GM18873 (cell line): ENCODE measurements around the gene TRIM36.
A peak's percentile ranks its signal among the peaks of the same experiment; 100 is the strongest.

ENCODE experiments used
- ATAC-seq: cut with Tn5 transposase; IDR thresholded peaks from one replicate; pipeline ENCODE4 v1.9.1; 2021; ENCODE audit warnings: mild to moderate bottlenecking, moderate library complexity, moderate number of reproducible peaks; ENCODE audit not compliant: unreplicated experiment, low FRiP score

TRIM36 gene

DNA sequence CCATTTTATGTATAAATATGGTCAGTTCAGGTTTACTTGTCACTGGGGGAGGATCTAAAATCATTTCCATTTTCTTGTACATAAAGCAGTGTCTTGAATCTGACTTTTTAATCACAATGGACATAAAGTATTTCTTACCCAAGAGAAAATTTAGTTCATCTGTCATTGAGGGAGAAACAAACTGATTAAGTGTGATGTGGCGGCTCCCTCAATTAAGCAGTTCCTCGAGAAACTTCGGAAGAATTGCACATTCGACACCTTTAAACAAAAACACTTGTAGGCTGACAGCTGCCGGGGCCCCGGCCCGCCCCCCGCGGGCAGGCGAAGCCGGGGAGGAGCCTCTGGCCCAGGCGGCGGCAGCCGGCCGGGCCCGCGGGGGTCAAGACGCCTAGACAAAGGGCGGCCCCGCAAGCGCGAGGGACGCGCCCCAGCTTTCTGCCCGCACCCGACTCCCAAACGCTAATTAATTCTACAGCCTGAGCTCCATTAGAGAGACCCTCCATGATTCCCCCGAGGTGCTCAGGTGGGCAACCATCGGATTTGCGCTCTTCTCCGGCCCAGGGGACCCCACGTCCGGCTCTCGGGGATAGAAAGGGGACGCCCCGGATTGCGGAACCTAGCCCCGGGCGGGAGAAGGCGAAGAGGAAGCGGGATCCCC is 750 bp downstream of the TRIM36 start:
- no peak for ATAC-seq

DNA sequence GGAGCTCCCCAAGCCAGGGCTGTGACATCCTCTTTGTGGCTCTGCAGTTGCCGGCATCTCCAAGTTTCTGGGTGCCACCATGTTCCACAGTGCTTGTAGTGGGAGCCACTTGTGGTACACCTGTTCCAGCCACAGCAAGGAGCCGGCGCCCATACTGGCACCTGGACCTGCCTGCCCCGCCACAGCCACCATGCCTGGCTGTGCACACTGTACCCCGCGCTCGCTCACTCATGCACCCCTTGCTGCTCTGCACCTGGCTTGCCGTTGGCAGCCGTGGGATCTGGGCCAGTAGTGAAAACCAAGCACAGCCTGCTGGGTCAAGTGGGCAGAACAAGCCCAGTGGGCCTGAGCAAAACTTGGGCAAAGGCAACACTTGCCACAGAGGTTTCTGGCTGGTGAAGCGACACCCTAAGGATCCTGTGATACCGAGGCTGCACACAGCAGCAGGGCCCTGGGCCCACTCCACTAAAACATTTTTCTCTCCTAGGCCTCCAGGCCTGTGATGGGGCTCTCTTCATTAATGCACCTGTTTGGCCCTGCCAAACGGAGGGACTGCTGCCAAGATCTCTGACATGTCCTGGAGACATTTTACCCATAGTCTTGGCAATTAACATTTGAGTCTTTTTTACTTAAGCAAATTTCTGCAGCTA is 2.8 kb downstream of the TRIM36 start:
- ATAC-seq: no peak

DNA sequence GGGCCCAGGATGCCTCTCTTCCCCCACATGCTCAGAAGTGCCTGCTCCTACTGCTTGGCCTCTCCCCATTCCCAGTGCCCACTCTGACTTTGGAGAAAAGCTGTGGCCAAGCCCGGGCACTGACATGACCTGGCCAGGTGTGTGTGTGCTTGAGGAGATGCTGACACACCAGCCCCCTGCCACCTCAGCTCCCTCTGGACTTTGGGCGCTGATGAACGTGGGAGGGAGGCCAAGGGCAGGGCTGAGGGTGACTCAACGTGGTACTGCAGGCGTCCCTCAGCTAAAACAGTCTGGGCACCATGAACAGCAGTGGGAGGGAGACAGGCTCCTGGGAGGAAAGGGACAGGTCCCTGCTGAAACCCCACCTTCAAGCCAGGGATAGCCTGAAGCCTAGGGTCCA is 3.9 kb downstream of the TRIM36 start:
- ATAC-seq: no peak

DNA sequence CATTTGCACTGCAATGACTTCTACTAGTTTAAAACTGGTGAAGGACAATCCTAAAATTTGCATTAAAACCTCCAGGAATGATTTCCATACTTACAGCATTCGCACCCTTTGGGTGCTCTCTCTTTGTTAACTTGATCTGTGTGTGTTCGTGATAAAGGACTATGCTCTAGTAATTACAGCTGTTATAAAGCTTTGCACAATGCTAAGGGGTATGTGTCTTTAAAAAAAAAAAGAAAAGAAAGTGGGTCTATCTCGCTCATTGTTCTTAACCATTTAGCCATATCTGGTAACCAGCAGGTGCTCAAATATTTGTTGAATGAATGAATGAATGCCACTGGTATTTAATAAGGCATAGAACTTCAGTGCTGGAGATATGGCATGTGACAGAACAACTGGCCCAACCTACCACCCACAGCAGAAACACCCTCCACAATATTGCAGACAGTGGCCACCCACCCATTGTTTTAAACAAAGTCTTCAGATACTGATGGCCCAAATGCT is 8.7 kb downstream of the TRIM36 start:
- no peak for ATAC-seq

DNA sequence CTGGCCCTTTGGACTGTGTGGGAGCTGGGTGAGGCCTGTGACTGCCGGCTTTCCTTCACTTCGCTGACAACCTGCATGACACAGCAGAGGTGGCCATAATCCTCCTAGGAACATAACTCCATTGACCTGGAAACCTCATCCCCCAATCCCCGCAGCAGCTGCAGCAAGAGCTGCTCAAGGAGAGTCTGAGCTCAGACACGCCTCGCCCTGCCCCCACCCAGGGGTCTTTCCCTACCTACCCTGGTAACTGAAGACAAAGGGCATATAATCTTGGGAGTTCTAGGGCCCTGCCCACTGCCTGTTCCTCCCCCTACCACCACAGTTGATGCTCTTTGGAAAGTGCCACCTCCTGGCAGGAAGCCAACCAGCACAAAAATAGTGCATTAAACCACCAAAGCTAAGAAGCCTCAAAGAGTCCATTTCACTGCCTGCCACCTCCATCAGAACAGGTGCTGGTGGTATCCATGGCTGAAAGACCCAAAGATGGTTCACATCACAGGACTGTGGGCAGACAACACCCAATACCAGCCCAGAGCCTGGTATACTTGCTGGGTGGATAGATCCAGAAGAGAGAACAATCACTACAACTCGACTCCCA is 18.4 kb downstream of the TRIM36 start:
- ATAC-seq: no peak

- ATAC-seq: no peak
These were observed 19.2 kb downstream of the TRIM36 start for GRCh38 chr5:115150512-115150911.

GRCh38 chr5:115147052-115147451 is 22.7 kb downstream of the TRIM36 start:
- ATAC-seq: no peak

- ATAC-seq: no peak
These were observed 33.4 kb downstream of the TRIM36 start for GRCh38 chr5:115136294-115136693.

GRCh38 chr5:115132465-115132864 is 37.2 kb downstream of the TRIM36 start:
- ATAC-seq: no peak

- ATAC-seq: no peak
These were observed 43.4 kb downstream of the TRIM36 start for GRCh38 chr5:115126303-115126702.

- no peak for ATAC-seq
These were observed 45.0 kb downstream of the TRIM36 start for GRCh38 chr5:115124741-115125140.

- ATAC-seq: no peak
These were observed 53.7 kb downstream of the TRIM36 start for GRCh38 chr5:115116001-115116400.

DNA sequence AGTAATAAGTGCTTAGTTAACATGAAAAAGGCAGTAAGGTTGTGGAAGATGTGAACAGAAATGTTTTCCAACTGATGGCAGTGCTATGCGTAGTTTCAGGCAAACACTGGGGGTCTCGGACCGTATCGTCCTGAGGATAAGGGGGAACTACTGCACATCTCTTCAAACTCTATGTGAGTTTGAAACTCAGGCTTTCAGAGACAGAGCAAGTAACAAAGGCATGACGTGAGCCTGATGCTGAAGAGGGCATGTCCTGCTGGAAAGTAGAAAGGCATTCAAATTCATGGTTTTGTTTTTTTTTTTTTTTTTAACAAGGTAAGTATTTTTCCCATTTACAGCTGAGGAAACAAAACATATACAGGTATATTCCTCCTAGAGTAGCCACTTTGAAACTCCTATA is 59.9 kb downstream of the TRIM36 start:
- no peak for ATAC-seq

DNA sequence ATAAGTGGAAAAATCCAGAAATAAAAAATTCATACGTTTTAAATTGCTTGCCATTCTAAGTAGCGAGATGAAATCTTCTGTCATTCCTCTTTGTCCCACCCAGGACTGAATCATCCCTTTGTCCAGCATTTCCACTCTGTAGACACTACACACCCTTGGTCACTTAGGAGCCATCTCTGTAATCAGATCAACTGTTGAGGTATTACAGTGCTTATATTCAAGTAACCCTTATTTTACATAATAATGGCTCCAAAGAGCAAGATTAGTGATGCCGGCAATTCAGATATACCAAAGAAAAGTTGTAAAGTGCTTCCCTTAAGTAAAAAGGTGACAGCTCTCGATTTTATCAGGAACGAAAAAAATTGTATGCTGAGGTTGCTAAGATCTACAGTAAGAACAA is 60.4 kb downstream of the TRIM36 start:
- ATAC-seq: no peak

DNA sequence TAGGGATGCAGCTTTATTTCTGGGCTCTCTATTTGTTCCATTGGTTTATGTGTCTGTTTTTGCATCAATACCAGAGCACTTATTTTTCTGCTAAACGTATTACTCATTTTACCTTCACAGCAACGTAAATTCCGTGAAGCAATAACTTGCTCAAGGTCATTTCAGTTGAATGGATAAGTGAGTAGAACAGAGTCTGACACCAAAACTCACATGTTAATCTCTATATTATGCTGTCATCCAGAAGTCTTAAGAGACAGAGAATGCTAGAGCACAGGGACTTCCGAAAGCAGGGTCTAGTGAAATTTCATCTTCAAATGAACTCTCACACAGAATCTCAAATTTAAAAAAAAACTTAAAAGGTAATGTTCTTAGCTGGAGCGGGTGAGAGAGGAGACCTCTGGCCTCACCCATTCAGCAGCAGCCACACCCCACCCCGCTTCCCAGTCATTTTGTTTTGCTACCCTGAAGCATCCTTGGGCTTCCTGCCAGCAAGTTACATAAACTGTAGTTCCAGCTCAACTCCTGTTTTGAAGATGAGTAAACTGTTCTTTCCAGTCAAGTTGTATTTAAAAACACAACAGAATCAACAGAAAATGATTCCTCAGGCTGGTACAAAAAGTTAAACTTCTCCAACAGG is 69.3 kb downstream of the TRIM36 start:
- ATAC-seq: no peak

DNA sequence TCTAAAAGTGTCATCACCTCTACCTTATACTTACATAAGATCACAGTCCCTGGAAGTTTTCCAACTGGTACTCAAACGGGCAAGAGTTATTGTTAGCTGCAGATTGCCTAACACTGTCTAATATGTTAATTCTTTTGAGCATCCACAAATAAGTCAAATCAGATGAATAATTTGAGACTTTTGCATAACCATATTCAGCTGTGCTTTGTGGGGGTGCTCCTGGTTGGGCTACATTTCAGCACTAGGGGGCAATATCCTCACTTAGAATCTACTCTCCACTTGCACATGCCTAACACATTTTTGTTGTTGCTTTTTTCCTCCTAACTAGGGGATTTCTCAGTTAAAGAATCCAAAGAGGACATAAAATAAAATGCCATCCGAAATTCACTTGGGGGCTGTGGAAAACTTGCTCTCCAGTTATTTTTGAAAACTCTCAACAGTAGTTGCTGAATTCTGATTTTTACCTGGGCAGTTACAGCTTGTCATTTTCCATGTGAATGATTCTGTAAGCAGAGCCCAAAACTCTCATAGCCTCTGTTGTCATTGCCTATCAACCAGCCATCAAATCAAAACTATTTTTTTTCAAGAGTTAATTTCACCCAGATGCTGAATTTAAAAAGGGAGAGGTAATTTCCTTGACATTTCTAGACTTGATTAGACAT is 71.5 kb downstream of the TRIM36 start:
- ATAC-seq: peak; percentile 77

DNA sequence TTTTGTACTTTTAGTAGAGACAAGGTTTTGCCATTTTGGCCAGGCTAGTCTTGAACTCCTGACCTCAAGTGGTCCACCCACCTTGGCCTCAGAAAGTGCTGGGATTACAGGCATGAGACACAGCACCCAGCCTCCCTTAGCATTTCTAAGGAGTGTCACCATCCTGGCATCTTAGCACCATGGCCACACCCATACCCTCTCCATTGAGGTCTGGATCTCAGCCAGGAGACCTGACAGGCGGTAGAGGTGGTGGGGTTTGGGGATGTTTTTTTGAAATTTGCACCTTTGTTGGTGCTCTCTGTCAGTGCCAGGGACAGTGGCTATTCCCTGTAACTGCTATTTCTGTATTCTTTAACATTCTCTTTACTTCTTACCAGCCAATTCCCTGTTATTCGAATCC is 72.5 kb downstream of the TRIM36 start:
- ATAC-seq: no peak

GRCh38 chr5:115096034-115096769 is 73.5 kb downstream of the TRIM36 start:
- no peak for ATAC-seq

DNA sequence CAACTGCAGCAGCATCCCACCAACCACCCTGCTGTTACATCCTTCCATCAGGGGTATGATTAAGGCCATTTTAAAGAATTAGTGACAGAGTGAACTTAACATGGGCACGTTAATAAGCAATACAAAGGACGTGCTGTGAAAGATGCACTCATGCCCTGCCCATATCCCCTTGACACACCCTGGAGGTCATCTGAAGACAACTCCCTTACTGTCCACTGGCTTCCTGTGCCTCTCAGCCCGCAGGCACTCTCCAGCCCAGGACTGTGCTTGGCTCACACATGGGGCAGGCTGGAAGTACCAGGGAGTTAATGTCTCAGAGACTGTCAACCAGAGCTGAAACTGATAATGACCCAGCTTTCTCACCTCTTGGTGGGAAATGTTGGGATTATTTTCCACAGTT is 81.8 kb downstream of the TRIM36 start:
- no peak for ATAC-seq

- ATAC-seq: no peak
These were observed 83.2 kb downstream of the TRIM36 start for GRCh38 chr5:115086473-115086872.
